NCI-H2227 treated with DMSO at 0.1 percent for 48 hours (cell line): ENCODE results near the gene CST9.
"Not testable (repeated sequence)": the region's sequence is repeated elsewhere in the genome, so short reads cannot be mapped to it uniquely, and the experiment has no call there.

Experiments
- DNase-seq: peaks from one replicate; lab custom pipeline; 2025; lab: John Stamatoyannopoulos, UW

Gene CST9

GRCh38 chr20:23586735-23587525 lies 18.8 kb downstream of the CST9 start:
- DNase-seq = no peak

GRCh38 chr20:23585808-23586734 lies 19.6 kb downstream of the CST9 start:
- DNase-seq = no peak

GRCh38 chr20:23585449-23585807 lies 20.3 kb downstream of the CST9 start:
- no peak for DNase-seq

GRCh38 chr20:23584434-23585199 lies 21.1 kb downstream of the CST9 start:
- no peak for DNase-seq

GRCh38 chr20:23583526-23583925 lies 22.2 kb downstream of the CST9 start:
- DNase-seq = no peak

GRCh38 chr20:23582293-23582692 lies 23.4 kb downstream of the CST9 start:
- DNase-seq = no peak

GRCh38 chr20:23581833-23582232 lies 23.9 kb downstream of the CST9 start:
- DNase-seq = not testable (repeated sequence)

- DNase-seq = no peak
Observed at GRCh38 chr20:23574977-23575376, 30.7 kb downstream of the CST9 start.

- no peak for DNase-seq
Observed at GRCh38 chr20:23570178-23570760, 35.4 kb downstream of the CST9 start.

- DNase-seq = no peak
Observed at GRCh38 chr20:23569570-23569969, 36.1 kb downstream of the CST9 start.

- DNase-seq = no peak
Observed at GRCh38 chr20:23568971-23569330, 36.8 kb downstream of the CST9 start.

- DNase-seq = no peak
Observed at GRCh38 chr20:23568320-23568970, 37.3 kb downstream of the CST9 start, which contains the start of gene CST9L. CST9L (minus strand) TSS chr20:23568484; CDS start chr20:23568450, 34 bp downstream.

- no peak for DNase-seq
Observed at GRCh38 chr20:23566199-23566932, 39.4 kb downstream of the CST9 start.

- DNase-seq = no peak
Observed at GRCh38 chr20:23565503-23566045, 40.1 kb downstream of the CST9 start.

- DNase-seq = no peak
Observed at GRCh38 chr20:23564927-23565326, 40.8 kb downstream of the CST9 start.

- DNase-seq = no peak
Observed at GRCh38 chr20:23562721-23563342, 42.9 kb downstream of the CST9 start.

- DNase-seq = no peak
Observed at GRCh38 chr20:23554401-23554800, 51.3 kb downstream of the CST9 start.
